Measurements from ENCODE around the gene PSME1. TPM values are rescaled to one million over a fixed set of nuclear protein-coding genes. Genes with fewer than 3 reads are reported as not detected.
"Not testable (repeated sequence)": the region's sequence is repeated elsewhere in the genome, so short reads cannot be mapped to it uniquely, and the experiment has no call there.

The PSME1 gene
- total RNA-seq, 1 experiment from 2014 or later = 123 TPM

DNA sequence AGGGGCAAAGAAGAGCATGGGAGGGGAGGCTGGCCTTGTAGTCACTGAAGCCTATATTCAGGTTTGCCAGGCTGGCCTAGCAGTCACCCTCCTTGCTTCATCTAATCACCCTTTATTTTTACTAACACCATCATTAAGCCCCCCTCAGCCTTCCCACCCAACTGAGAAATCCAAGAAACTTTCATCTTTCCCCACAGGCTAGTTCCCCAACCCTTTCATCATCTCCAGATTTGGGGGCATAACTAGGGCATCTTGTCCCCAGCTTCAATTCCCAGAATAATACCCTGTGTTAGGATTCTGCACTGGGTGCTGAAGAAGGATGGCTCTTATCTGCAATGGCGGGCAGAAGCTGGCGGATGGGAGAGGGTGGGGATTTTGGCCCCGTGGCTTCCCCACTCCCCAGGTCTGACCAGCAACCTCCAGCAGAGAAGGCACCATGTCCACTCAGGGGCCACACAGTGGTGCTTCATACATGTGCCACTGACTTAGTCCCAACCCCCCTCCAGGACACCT, 35.0 kb upstream of the PSME1 start:
- in situ Hi-C loops (cut with HindIII; ENCODE audit: low pct_unique_long_range_greater_than_20kb, low sequenced_read_pairs) = no loop called here
- DNase-seq (ENCODE audit: low read depth) = no peak

DNA sequence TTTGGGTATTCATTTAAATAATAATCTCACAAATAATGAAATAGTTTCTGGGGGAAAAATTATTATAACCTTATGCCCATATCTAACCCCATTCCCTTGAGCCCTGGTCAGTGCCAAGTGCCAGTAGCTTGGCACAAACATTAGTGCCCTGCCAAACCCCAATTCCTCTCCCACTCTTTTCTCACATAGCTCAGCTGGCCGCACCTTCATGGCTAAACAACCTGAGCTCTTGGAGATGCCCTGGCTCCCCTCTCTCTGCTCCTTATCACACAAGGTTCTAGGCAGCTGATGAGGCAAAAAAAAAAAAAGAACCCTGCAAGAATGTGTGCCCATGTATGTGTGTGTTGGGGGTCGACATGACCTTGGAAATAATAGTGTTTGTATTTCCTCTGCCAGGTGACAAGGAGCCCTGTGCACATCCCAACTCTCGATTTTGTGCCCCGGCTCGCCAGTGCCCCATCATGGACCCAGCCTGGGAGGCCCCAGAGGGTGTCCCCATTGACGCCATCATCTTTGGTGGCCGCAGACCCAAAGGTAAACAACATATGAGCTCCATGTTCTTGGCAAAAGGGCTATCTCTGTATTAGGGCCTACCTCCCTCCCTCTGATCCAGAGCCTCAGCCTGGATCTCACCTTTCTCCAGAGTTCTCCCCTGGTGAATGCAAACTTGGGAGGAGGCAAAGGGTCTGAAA, 33.5 kb upstream of the PSME1 start:
- in situ Hi-C loops (cut with HindIII; ENCODE audit: low pct_unique_long_range_greater_than_20kb, low sequenced_read_pairs) = no loop called here
- DNase-seq (ENCODE audit: low read depth) = no peak

- no peak for DNase-seq (ENCODE audit: low read depth)
- in situ Hi-C loops (cut with HindIII; ENCODE audit: low pct_unique_long_range_greater_than_20kb, low sequenced_read_pairs) = no loop called here
Measured at GRCh38 chr14:24103451-24103850, 32.5 kb upstream of the PSME1 start.

DNA sequence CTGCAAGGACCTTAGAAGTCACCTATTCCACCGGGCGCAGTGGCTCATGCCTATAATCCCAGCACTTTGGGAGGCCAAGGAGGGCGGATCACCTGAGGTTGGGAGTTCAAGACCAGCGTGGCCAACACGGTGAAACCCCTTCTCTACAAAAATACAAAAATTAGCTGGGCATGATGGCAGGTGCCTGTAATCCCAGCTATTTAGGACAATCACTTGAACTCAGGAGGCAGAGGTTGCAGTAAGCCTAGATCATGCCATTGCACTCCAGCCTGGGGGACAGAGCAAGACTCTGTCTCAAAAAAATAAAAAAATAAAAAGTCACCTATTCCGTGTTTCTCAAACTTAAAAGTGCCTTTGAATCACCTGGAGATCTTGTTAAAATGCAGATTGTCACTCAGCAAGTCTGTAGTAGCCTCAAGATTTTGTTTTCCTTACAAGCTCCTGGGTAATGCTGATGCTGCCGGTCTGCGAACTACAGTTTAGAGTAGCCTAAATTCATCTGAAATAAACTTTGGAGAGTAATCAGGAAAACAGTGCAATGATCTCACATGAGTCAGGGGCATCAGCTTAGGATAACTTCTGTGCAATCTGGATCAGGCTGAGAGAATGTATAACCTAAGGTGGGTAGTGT, 30.3 kb upstream of the PSME1 start:
- in situ Hi-C loops (cut with HindIII; ENCODE audit: low pct_unique_long_range_greater_than_20kb, low sequenced_read_pairs); DNase-seq (ENCODE audit: low read depth): not testable (repeated sequence)

DNA sequence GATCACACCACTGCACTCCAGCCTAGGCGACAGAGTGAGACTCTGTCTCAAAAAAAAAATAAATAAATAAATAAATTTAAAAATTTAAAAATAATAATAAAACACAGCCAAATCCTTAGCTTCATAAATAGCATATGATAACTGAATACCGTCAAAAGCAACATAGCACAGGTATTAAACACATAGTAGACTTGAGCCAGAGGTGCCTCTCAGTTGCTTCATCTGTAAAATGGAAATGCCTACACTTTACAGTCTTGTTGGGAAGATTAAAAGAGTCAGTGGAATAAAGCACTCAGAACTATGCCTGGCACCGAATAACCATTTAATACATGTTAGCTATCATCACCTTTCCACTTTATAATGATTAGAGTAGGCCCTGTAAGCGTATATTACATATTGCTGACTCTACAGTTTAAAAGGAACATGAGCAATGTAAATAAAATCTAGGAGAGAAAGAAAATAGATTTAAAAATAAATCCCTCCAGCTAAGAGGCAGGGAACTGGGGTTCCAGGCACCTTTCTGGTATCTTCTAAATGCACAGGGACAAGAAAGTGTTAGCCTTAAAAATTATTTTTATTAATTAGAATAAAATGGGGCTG, 29.2 kb upstream of the PSME1 start:
- in situ Hi-C loops (cut with HindIII; ENCODE audit: low pct_unique_long_range_greater_than_20kb, low sequenced_read_pairs) = no loop called here

DNA sequence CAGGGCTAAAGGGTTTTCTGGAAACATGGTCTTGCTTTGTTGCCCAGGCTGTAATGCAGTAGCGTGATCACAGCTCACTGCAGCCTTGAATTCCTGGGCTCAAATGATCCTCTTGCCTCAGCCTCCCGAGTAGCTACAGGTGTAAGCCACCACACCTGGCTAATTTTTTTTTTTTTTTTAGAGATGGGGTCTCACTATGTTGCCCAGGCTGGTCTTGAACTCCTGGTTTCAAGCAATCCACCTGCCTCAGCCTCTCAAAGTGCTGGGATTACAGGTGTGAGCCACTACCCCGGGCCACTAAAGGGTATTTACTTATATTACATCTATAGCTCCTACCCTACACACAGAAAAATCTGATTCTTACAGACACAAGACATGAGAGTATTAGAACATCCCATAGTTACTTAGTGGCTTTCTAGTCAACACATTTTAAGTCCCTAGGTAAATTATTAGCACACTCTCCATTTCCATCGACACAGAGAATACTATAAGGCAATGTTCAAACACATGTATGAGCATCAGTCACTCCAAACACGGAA, 27.6 kb upstream of the PSME1 start:
- no peak for DNase-seq (ENCODE audit: low read depth)
- in situ Hi-C loops (cut with HindIII; ENCODE audit: low pct_unique_long_range_greater_than_20kb, low sequenced_read_pairs) = no loop called here

More for the DNA sequence above, 29.2 kb upstream of the PSME1 start:
- DNase-seq (ENCODE audit: low read depth) = no peak

DNA sequence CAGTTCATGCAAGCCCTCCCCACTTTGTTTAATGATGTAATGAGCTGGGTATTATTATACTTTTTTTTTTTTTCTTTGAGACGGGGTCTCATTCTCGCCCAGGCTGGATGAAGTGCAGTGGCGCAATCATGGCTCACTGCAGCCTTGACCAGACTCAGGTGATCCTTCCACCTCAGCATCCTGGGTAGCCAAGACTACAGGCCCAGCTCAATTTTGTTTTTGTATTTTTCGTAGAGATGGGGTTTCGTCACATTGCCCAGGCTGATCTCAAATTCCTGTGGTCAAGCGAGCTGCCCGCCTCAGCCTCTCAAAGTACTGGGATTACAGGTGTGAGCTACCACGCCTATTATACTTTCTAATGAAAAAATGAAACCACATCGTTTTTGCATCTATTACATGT, 25.9 kb upstream of the PSME1 start:
- DNase-seq (ENCODE audit: low read depth) = no peak
- in situ Hi-C loops (cut with HindIII; ENCODE audit: low pct_unique_long_range_greater_than_20kb, low sequenced_read_pairs) = no loop called here

GRCh38 chr14:24110523-24110922, 25.5 kb upstream of the PSME1 start:
- in situ Hi-C loops (cut with HindIII; ENCODE audit: low pct_unique_long_range_greater_than_20kb, low sequenced_read_pairs) = no loop called here
- no peak for DNase-seq (ENCODE audit: low read depth)

DNA sequence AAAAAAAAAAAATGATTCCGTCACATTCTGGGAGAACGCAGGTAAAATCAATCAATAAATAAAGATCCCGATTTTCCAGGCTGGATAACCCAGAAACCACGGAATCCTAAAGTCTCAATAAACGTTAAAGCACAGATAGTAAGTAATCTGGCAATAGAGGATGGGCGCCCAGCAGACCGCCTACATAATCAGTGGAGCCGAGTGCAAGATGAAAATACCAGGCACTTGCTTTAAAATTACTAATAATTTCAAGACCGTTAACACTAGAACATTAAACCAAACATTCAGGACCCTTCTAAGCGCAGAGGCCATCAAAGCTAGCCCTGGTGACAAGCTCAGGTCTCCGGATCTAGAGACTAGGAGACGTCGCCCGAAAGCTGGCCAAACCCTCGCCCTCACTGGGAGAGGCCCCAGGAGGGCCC, 22.6 kb upstream of the PSME1 start:
- DNase-seq (ENCODE audit: low read depth) = no peak
- in situ Hi-C loops (cut with HindIII; ENCODE audit: low pct_unique_long_range_greater_than_20kb, low sequenced_read_pairs) = no loop called here

GRCh38 chr14:24113801-24114531, 22.0 kb upstream of the PSME1 start:
- in situ Hi-C loops (cut with HindIII; ENCODE audit: low pct_unique_long_range_greater_than_20kb, low sequenced_read_pairs) = no loop called here
- peak; percentile 92 for DNase-seq (ENCODE audit: low read depth)

DNA sequence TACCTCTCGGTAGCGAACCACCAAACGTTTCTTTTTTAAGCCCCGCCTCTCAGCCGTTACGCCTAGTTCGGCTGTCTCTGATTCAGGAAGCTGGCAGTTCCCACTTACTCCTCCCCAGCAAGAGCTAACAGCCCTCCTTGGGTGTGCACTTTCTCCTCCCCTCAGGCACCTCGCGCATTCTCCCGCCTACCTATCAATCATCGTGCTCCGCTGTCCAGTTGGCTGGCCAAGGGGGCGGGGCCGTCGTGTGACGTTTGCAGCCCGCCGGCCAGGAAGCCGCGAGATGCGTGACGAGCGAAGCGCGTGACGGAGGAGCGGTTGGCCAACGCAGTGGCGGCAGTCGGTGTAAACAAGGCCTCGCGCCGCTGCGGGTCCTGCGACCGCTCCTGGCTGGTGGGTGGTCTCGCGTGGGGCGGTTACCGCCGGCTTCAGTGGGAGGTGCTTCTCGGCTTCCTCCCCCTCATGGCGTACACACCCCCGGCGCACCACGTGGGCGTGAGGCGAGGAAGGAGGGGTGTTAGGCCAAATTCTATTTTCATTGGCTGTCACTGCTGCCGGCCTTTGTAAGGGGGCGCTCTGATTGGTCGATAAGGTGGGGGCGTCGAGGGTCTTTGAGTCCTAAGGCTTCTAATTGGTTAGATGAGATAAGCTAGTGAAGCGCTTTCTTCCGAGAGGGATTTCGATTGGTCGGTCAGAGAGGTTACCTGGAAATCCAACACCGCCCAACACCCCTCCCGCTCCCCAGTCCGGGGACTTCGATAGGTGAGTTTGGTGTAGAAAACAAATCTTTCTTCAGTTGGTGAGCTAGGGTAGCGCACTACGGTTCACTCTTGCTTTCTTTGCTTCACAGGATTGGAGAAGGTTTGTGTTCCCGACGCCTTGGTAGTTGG, 21.2 kb upstream of the PSME1 start, which contains the start of the genes DCAF11 and NRL:
Gene DCAF11 (plus strand): TSS at position 246 of the 890 bp plus-strand sequence. CDS start 818 bp downstream, outside the sequence.
Gene NRL (minus strand): TSS at position 418 of the 890 bp plus-strand sequence. CDS start 32,101 bp downstream, outside the sequence.
- DNase-seq (ENCODE audit: low read depth) = peak; percentile 99
- in situ Hi-C loops (cut with HindIII; ENCODE audit: low pct_unique_long_range_greater_than_20kb, low sequenced_read_pairs) = no loop called here

- in situ Hi-C loops (cut with HindIII; ENCODE audit: low pct_unique_long_range_greater_than_20kb, low sequenced_read_pairs) = no loop called here
- DNase-seq (ENCODE audit: low read depth) = no peak
Measured at GRCh38 chr14:24115422-24116127, 20.4 kb upstream of the PSME1 start.

GRCh38 chr14:24116128-24116814, 19.7 kb upstream of the PSME1 start:
- no peak for DNase-seq (ENCODE audit: low read depth)
- in situ Hi-C loops (cut with HindIII; ENCODE audit: low pct_unique_long_range_greater_than_20kb, low sequenced_read_pairs) = no loop called here

DNA sequence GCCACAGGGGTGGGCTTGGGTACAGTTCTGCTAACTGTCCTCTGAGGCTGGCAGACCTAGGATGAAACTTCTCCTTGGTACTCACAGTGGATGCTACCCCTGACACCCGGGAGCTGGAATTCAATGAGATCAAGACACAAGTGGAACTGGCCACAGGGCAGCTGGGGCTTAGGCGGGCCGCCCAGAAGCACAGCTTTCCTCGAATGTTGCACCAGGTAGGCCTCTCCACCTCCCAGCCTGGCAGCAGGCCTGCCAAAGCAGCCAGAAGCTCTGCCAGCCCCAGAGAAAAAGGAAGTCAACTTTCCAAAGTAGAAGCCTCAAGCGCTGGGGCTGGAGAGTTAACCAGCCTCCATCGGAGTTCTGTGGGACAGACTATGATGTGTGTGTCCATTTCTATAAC, 18.8 kb upstream of the PSME1 start:
- in situ Hi-C loops (cut with HindIII; ENCODE audit: low pct_unique_long_range_greater_than_20kb, low sequenced_read_pairs) = no loop called here
- DNase-seq (ENCODE audit: low read depth) = no peak

DNA sequence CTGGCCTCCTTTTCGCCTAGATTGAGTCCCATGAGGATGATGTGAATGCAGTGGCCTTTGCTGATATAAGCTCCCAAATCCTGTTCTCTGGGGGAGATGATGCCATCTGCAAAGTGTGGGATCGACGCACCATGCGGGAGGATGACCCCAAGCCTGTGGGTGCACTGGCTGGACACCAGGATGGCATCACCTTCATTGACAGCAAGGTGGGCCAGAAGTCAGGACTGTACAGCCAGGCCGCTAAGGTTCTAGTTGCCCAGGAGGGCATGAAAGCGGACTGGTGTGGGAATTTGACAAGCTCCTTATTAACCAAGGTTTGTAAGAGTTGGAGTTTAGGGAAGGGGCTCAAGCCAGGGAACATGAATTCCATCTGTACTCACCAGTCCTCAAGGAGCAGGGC, 16.3 kb upstream of the PSME1 start:
- in situ Hi-C loops (cut with HindIII; ENCODE audit: low pct_unique_long_range_greater_than_20kb, low sequenced_read_pairs) = no loop called here
- DNase-seq (ENCODE audit: low read depth) = no peak

DNA sequence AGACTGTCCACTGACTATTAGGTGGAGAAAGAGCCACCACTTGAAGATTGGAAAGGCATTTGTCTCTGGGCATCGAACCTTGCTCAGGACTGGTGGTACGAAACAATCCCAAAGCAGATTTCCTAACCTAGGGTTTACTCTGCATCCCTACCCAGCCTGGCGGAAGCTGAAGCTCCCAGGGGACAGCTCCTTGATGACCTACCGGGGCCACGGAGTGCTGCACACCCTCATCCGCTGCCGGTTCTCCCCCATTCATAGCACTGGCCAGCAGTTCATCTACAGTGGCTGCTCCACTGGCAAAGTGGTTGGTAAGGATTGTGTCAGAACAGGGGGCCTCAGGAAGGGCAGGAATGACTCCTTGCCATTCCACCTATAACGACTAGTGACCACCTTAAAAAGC, 14.8 kb upstream of the PSME1 start:
- in situ Hi-C loops (cut with HindIII; ENCODE audit: low pct_unique_long_range_greater_than_20kb, low sequenced_read_pairs) = no loop called here
- no peak for DNase-seq (ENCODE audit: low read depth)
